Stimulated activated CD4-positive, alpha-beta T cell treated with anti-CD3 and anti-CD28 coated beads, Interleukin-12 subunit alpha, Interleukin-12 subunit beta, amount 100 ng/mL, for 24 hours (primary cell): ENCODE data around the gene MALL.
"Not testable (repeated sequence)": the region's sequence is repeated elsewhere in the genome, so short reads cannot be mapped to it uniquely, and the experiment has no call there.

Experiments used
- DNase-seq, 2 experiments: peaks; one replicate each; pipeline ENCODE4 v3.0.0-alpha.2; 2020; ENCODE audit warnings: low read depth in 2 of 2

MALL gene

DNA sequence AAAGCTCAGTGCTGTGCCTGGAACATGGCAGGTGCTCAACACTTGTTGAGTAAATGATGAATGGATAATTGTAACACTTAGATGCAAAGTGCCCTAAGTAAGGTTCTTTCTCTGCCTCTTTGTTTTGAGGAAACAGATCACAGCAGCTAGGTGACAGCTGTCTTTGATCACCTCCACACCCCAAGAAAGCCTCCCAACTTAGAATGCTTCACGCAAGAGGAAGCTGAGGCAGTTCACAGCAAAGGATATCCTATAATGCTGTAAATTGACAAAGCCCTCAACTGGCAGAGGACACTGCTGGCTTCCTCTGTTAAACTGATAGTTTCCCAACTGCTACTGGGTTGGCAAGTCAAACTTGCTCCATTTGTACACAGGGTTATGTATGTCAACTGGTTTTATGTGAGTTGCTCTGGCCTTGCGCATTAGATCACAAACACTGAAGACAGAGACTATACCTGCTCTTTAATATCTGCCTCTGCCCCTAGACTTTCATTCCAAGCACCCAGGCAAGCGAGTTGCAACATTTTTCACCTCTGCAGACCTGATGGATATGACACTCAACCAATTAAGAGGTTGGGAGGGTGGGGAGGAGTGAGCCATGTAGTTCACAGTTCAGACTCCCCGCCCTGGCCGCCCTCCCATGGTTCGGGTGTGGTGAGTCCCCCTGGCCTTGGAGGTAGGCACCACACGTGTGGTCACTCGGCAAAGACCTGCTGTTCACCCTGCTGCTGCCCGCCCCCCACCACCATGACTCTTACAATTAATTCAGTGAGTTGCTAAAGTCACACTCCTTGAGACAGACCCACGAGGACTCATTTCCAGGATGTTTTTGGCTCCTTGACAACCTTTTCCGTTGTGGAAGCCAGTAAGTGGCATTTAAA is 4.8 kb upstream of the MALL start:
- DNase-seq: no peak

GRCh38 chr2:110116033-110116710 is 550 bp upstream of the MALL start:
- DNase-seq: no peak

DNA sequence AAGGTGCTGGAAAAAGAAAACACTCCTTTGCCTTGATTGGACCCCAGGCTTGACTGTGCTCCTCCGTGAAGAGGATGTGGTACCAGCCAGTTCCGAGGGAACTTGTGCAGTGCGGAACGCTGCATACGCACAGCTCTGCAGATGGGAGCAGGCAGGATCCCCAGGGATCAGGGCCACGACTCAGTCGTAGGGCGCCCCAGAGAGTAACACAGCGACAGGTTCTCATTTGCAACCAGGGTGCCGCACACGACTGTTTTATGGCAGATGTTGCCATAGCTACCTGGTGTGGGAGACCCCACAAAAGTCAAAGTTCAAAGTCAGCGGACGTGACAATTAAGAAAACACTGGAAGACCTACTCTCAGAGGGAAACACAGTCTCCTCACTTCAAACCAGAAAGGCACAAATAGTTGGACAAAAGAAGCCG is 779 bp downstream of the MALL start:
- no peak for DNase-seq

DNA sequence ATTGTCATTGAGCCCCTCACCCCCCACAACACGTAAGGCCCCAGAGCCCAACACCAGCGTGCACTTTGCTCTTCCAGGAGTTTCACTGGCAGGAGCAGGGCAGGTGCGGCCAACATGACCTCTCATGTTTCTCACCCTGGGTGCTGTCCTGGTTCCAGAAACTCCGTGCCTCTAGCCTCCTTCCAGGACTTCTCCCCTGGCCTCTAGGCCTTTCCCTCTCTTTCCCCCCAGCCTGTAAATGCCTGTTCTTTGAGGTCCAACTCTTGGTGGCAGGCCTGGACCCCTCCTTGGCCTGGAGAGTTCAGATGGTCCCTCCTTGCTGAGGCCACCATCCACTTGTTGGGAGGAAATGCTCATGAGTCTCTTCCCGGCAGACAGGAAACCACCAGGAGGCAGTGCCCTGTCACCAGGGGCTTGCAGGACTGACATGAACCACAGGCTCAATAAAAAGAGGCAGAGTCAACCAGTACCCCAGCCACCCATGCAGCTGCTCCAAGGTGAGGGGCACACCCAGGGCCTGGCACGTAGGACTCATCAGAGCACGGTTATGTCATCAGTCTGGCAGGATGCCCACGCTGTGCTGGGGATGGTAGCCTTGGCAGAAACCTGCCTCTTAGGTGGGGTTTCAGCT is 1.5 kb downstream of the MALL start:
- DNase-seq: no peak

- DNase-seq: not testable (repeated sequence)
Measured at GRCh38 chr2:110108291-110108690, 7.3 kb downstream of the MALL start.

- no peak for DNase-seq
Measured at GRCh38 chr2:110107092-110108079, 8.2 kb downstream of the MALL start.

- no peak for DNase-seq
Measured at GRCh38 chr2:110106642-110107041, 9.0 kb downstream of the MALL start.

DNA sequence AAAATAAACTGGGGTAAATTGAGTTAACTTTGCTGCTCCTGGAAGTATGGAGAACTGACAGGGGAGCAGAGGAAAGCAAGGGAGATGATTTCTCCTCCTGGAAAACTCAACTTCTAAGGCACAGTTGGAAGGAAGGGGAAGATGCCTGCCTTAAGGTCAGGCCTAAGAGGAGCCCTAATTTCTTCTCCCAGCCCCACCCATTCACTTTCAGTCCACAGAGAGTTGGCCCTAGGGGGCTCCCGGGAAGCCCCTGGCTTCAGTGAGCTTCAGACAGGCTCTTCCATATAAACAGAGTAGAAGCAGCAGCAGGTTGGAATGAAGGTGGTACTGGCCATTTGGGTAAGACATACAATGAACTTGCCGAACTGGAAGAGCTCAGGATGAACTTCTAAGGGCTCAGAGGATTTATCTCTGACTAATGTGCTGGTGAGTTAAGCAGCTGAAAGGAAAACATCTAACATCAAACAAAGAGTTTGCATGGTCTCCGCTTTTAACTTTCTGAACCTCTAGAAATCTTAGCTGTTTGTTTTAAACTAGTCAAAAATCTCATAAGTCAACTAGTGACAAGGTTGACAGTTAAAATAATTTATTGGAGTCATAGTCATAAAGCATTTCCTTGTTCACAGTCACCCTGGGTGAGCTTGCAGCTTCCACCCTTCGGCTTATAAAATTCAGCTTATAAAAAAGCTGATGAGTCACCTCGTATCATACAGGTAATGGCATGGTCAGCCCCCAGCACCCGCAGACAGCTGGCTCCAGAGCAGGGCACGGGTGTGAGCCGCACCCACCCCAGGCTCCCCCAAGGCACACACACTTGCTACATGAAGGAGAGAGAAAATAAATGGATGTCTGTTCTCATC is 9.8 kb downstream of the MALL start:
- no peak for DNase-seq

DNA sequence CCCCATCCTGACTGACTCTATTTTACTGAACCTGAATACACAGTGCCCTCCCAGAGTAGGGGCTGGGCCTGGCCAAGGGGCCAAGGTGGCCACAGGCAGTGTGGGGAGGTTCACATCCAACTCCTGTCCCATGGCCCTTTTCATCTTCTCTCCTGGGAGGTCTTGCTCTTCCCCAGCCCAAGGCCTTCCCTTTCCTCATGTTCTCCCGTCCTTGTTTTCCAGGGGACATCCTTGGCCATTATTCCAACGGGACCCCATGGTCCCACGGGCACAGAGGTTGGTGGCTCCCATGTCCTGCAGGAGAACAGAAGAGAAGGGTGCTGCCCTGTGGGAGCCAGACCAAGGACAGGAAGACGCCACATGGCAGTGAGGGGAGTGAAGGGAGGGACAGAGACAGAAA is 10.4 kb downstream of the MALL start:
- no peak for DNase-seq

GRCh38 chr2:110104025-110104771 is 11.4 kb downstream of the MALL start:
- DNase-seq: no peak

DNA sequence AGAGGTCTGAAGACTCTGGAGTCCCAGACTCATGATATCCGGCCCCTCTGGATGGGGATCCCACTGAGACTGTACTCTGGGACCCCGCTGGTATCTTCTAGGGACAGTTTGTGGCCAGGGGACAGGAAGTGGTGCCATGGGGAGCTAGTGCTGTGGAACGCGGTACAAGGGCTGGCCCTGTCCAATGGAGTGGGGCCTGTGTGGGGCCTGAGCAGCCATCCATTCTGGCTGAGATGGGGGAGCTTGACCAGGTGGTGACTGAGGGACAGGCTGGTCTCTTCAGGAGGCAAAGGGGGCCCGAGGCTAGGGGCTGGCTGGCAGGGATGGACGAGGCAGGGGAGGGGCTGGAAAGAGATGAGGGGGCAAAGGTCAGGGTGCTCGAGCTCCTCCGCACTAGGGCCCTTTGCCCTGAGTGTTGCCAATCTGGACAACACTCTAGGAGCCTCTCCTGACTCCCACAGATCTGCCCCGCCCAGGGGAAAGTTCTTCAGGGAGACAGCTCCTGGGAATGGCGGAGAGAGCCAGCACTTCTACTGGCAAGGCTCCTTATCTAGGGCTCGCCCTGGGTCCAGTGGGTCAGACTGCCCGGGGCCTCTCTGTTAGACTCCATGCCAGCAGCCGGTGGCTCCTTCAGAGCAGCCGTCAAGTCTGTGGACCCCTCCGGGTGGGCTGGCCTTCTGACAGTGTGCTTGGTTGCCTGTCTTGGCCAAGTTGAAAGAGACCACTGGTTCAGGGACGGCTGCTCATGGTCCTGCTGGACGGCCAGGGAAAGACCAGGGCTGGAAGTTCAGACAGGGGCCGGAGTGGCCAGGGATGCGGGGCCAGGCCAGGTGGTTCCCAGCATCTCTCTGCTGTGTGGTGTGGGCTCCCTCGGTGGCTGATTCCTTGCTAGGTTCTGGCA is 12.3 kb downstream of the MALL start:
- no peak for DNase-seq

- DNase-seq: no peak
Measured at GRCh38 chr2:110101901-110102803, 13.5 kb downstream of the MALL start.

GRCh38 chr2:110101280-110101844 is 14.3 kb downstream of the MALL start:
- no peak for DNase-seq

GRCh38 chr2:110100880-110101279 is 14.7 kb downstream of the MALL start:
- DNase-seq: not testable (repeated sequence)

GRCh38 chr2:110100480-110100879 is 15.1 kb downstream of the MALL start:
- no peak for DNase-seq

- DNase-seq: no peak
Measured at GRCh38 chr2:110099471-110100225, 16.0 kb downstream of the MALL start.

DNA sequence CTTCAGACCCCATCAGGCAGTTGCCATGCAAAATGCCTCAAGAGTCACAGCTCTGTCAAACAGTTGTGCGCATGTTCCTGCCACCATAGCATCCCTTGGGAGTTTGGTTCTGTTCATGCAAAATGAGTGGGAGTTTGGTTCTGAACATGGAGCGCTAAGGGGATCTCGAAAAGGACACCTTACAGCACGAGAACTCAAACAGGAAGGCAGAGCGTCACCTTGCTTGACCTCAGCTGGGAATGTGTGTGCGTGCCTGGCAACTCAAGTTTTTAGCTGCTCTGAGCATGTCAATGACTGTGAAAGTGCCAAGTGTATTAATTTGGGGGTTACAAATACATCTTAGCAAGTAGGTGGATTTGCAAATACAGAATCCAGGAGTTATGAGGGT is 16.6 kb downstream of the MALL start:
- no peak for DNase-seq
